Endothelial cell of umbilical vein (primary cell): Measurements from ENCODE around the gene SLC39A13. TPM values are rescaled to one million over a fixed set of nuclear protein-coding genes. Genes with fewer than 3 reads are reported as not detected.

ENCODE experiments used
- BruUV-seq: library from RNA; stranded (reverse); fragments of 400-500 nt; replicated peaks from 2 replicates; lab custom pipeline; 2021; lab: Mats Ljungman, UMichigan
- CTCF ChIA-PET: fragments of 300-600, 350-600 bp; sonication (Branson Sonifier 250); formaldehyde crosslinking; loops from one replicate; lab custom pipeline; 2021; ENCODE audit warnings: antibody characterized with exemption, inconsistent platforms; lab: Charles Lee
- POLR2A ChIA-PET: fragments of 300-600, 350-600 bp; sonication (Branson Sonifier 250); formaldehyde crosslinking; loops from one replicate; lab custom pipeline; 2021; ENCODE audit warnings: antibody characterized with exemption, inconsistent platforms; lab: Charles Lee
- DNase-seq: peaks from one replicate; pipeline ENCODE4 v3.0.0-alpha.2; 2011; ENCODE audit warnings: low read depth, low spot score
- FAIRE-seq: peaks from 2 replicates; lab custom pipeline; 2011; peaks lifted over from hg19 to GRCh38; lab: Jason Lieb, UNC
- H2AFZ ChIP-seq: 2 replicates; pipeline ENCODE4 v1.6.0; 2012; ENCODE audit warnings: low read depth, low read length, control low read depth, inconsistent platforms
- H3K27ac ChIP-seq: 2 replicates; pipeline ENCODE4 v1.5.1; 2011; ENCODE audit warnings: low read depth, mild to moderate bottlenecking, control low read depth, low read length, moderate library complexity; ENCODE audit not compliant: insufficient read depth
- H3K27me3 ChIP-seq, 2 experiments: 2 replicates each; pipeline versions ENCODE4 v1.6.0 to v1.6.1; 2011; ENCODE audit warnings: low read length in 2 of 2, mixed read lengths in 1 of 2; ENCODE audit not compliant: control insufficient read depth in 2 of 2, insufficient read depth in 2 of 2
- H3K36me3 ChIP-seq, 2 experiments: 2 replicates in 1 of 2; 3 replicates in 1 of 2; pipeline ENCODE4 v1.5.1; 2011; ENCODE audit warnings: low read length in 2 of 2, mild to moderate bottlenecking in 1 of 2, moderate library complexity in 1 of 2; ENCODE audit not compliant: control insufficient read depth in 2 of 2, insufficient read depth in 2 of 2; ENCODE audit errors: extremely low read depth in 1 of 2
- H3K4me1 ChIP-seq: 3 replicates; pipeline ENCODE4 v1.5.1; 2011; ENCODE audit warnings: mild to moderate bottlenecking, low read length; ENCODE audit not compliant: control insufficient read depth, insufficient read depth; ENCODE audit errors: extremely low read depth
- H3K4me2 ChIP-seq: 2 replicates; pipeline ENCODE4 v1.6.1; 2011; ENCODE audit warnings: low read length, control low read depth, mixed read lengths; ENCODE audit not compliant: insufficient read depth
- H3K4me3 ChIP-seq, 3 experiments: fragments of 200-600 bp in 1 of 3; sonication (generic), shearing (Covaris generic) in 1 of 3; replicated peaks in 1 of 3; 2 replicates each; pipeline ENCODE4 v1.5.1; 2011 to 2016; ENCODE audit warnings: control low read depth in 3 of 3, low read length in 3 of 3, mild to moderate bottlenecking in 2 of 3, inconsistent platforms in 1 of 3, low read depth in 1 of 3, moderate library complexity in 1 of 3; ENCODE audit not compliant: insufficient read depth in 1 of 3
- H3K79me2 ChIP-seq: 2 replicates; pipeline ENCODE4 v1.6.0; 2012; ENCODE audit warnings: low read length, inconsistent platforms; ENCODE audit not compliant: control insufficient read depth, insufficient read depth
- H3K9ac ChIP-seq: replicated peaks from 2 replicates; pipeline ENCODE3; 2011; ENCODE audit warnings: low read length, control low read depth; ENCODE audit not compliant: insufficient read depth; ENCODE audit errors: extremely low read depth
- H3K9me1 ChIP-seq: replicated peaks from 3 replicates; pipeline ENCODE4 v1.6.0; 2011; ENCODE audit warnings: mild to moderate bottlenecking, low read length; ENCODE audit not compliant: control insufficient read depth, insufficient read depth; ENCODE audit errors: extremely low read depth
- H3K9me3 ChIP-seq: replicated peaks from 2 replicates; pipeline ENCODE4 v1.5.1; 2012; ENCODE audit warnings: low read length, inconsistent platforms; ENCODE audit not compliant: control insufficient read depth, insufficient read depth
- H4K20me1 ChIP-seq: replicated peaks from 2 replicates; pipeline ENCODE3; 2011; ENCODE audit warnings: mild to moderate bottlenecking, low read length; ENCODE audit not compliant: control insufficient read depth, insufficient read depth; ENCODE audit errors: extremely low read depth
- EZH2 ChIP-seq: IDR thresholded peaks from 2 replicates; pipeline ENCODE4 v1.6.1; 2012; ENCODE audit warnings: borderline replicate concordance, low read depth, mild to moderate bottlenecking, moderate library complexity, low read length, inconsistent platforms; ENCODE audit not compliant: severe bottlenecking
- FOS ChIP-seq: IDR thresholded peaks from 2 replicates; pipeline ENCODE4 v1.6.1; 2011; ENCODE audit warnings: mild to moderate bottlenecking, low read length, moderate library complexity, borderline replicate concordance; ENCODE audit not compliant: insufficient read depth
- GATA2 ChIP-seq: IDR thresholded peaks from 2 replicates; pipeline ENCODE4 v1.7.0; 2011; ENCODE audit warnings: low read depth, mild to moderate bottlenecking, moderate library complexity, mixed read lengths, low read length; ENCODE audit not compliant: insufficient read length, insufficient read depth
- JUN ChIP-seq: IDR thresholded peaks from 2 replicates; pipeline ENCODE4 v1.6.1; 2011; ENCODE audit warnings: borderline replicate concordance, low read depth; ENCODE audit not compliant: insufficient read length, insufficient read depth
- MYC ChIP-seq: IDR thresholded peaks from one replicate; pipeline ENCODE4 v1.6.1; 2011; ENCODE audit warnings: mild to moderate bottlenecking, low read depth, low read length
- POLR2A ChIP-seq: IDR thresholded peaks from 2 replicates; pipeline ENCODE4 v1.6.1; 2012; ENCODE audit warnings: low read depth, mild to moderate bottlenecking, control low read depth, low read length
- POLR2AphosphoS5 ChIP-seq: IDR thresholded peaks from 2 replicates; pipeline ENCODE4 v1.6.1; 2012; ENCODE audit warnings: low read depth, mild to moderate bottlenecking, control low read depth, low read length, moderate library complexity; ENCODE audit not compliant: insufficient read depth
- dilution Hi-C: fragments of 300-500 bp; cut with MboI; formaldehyde crosslinking; loops from one replicate; pipeline ENCODE4 v1.15.0; 2019; ENCODE audit warnings: low sequenced_read_pairs; ENCODE audit not compliant: extremely low pct_ligation_motif_present
- intact Hi-C: fragments of 100-400 bp; cut with micrococcal nuclease; formaldehyde crosslinking; loops from one replicate; pipeline ENCODE4 v1.10.0; 2022
- polyA plus RNA-seq, 4 experiments: library from polyadenylated mRNA; depleted of rRNA in 3 of 4; stranded (reverse) in 3 of 4; unstranded in 1 of 4; fragments of >200 nt; gene quantifications; 2 replicates each; pipeline versions ENCODE4 v1.2.1 to v1.2.3, GENCODE V29; 2011 to 2012; ENCODE audit warnings: missing spikeins in 1 of 4
- total RNA-seq: library from RNA; stranded (reverse); gene quantifications from 2 replicates; pipeline ENCODE4 v1.2.3, GENCODE V29; 2021
- TF ChIP-seq, protein P1 (sequence below), 2 donors: IDR thresholded peaks; 1 replicate in 1 of 2; 2 replicates in 1 of 2; pipeline ENCODE4 v1.5.1; 2011; ENCODE audit warnings: low read length in 2 of 2, mild to moderate bottlenecking in 2 of 2, moderate library complexity in 2 of 2, control low read depth in 1 of 2, inconsistent platforms in 1 of 2, low read depth in 1 of 2; ENCODE audit not compliant: insufficient read depth in 1 of 2; ENCODE audit errors: extremely low read depth in 1 of 2
- TF ChIP-seq, protein P2 (sequence below): IDR thresholded peaks from 2 replicates; pipeline ENCODE4 v1.6.1; 2011; ENCODE audit not compliant: insufficient read depth, insufficient read length

SLC39A13 gene
- total and polyA plus RNA-seq, 2 donors (not counting 3 experiments of a cell fraction or from before 2014, with no cell fraction given): 91.9 to 94.3 TPM

DNA sequence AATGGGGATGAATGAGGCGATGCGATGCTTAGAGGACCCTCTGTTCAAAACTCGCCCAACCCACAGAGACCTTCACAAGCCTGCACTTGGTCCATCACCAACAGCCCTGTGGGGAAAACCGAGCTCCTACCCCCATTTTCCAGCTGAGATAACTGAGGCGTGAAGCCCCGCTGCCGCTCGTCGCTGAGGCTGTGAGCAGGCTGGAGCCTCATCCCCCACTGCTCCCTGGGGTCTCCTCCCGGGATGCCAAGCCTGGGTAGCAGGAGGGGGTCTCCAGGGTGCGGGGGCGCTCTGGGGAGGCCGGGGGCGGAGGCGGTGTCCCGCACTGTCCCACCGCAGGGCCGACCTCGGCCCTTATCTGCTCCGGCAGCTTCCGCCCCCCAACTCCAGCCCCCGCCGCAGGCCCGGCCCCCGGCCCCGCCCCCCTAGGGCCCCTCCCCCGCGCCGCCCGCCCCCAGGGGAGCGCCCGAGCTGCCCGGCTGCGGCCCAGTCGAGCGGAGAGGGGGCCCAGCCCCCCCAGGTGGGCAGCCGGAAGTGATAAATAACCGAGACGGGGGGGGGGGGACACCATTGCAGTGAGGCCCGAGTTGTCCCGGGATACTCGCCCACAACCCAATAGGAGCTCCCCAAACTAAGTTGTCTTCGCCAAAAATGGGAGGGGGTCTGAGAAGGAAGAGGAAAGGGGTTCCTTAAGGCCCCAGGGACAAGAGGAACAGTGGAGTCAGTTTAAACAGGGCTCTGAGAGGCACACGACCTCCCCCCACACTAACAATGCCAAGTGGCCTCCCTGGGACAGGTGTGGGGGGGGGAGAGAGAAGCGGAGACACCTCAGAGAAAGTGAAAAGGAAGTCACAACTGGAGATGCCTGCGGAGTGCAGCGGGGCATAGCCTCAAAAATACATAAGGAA is 8.3 kb upstream of the SLC39A13 start:
- H3K27ac ChIP-seq: no peak overlapping the region
- H2AFZ ChIP-seq: peak overlapping the region; percentile 89
- H4K20me1 ChIP-seq: no peaks in the 10 kb centered on the region
- ChIA-PET POLR2A (no interaction called here), CTCF (interaction anchor here (0.5 to 8.2 kb wide), 7 partner anchors 8 to 1103 kb away, joined by 3 to 74 read pairs (median 4); partner anchors contain the start of gene SLC39A13)
- H3K9me3 ChIP-seq: no peaks in the 10 kb centered on the region
- BruUV-seq: no TSS peak
- H3K4me1 ChIP-seq: peaks cover 17% of the 10 kb centered on the region
- H3K4me2 ChIP-seq: peak overlapping the region; percentile 83
- TF ChIP-seq POLR2A (peak; percentile 30), GATA2 (no peak), MYC (no peak), POLR2AphosphoS5 (peak; percentile 56)
- H3K9ac ChIP-seq: peak overlapping the region; percentile 69
- FAIRE-seq: no peak
- no peaks in the 10 kb centered on the region for H3K27me3 ChIP-seq
- H3K4me3 ChIP-seq: peak overlapping the region; percentile 30 to 60 (median 34)
- no peak for DNase-seq
- dilution Hi-C loops (no loop called here), intact Hi-C loops (no loop called here)
- H3K79me2 ChIP-seq: no peaks in the 10 kb centered on the region
- H3K36me3 ChIP-seq: no peaks in the 10 kb centered on the region
- no peaks in the 10 kb centered on the region for H3K9me1 ChIP-seq

DNA sequence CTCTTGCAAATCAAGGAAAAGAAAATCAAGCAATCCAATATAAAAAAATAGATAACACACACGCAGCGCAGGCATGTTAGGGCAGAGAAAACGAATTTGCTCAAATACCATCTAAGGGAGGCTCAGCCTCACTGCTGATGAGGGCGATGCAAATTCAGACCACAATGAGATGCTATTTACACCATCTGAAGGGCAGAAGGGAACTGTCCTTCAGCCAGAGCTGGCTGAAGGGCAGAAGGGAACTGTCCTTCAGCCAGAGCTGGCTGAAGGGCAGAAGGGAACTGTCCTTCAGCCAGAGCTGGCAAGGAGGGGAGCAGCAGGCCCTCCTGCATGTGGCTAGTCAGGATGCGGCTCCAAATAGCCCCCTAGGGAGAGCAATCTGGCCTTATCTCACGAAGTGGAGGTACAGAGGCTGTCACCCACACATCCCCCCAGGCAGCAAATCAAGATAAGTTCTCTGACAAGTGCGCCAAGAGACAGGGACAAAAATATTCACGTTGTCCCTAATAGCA is 7.6 kb upstream of the SLC39A13 start:
- no peak overlapping the region for H3K4me2 ChIP-seq
- H4K20me1 ChIP-seq: no peaks in the 10 kb centered on the region
- FAIRE-seq: peak; percentile 4
- TF ChIP-seq EZH2 (no peak), GATA2 (no peak), POLR2A (no peak), MYC (no peak), POLR2AphosphoS5 (no peak), JUN (no peak), FOS (no peak)
- TF ChIP-seq, protein P1, sequence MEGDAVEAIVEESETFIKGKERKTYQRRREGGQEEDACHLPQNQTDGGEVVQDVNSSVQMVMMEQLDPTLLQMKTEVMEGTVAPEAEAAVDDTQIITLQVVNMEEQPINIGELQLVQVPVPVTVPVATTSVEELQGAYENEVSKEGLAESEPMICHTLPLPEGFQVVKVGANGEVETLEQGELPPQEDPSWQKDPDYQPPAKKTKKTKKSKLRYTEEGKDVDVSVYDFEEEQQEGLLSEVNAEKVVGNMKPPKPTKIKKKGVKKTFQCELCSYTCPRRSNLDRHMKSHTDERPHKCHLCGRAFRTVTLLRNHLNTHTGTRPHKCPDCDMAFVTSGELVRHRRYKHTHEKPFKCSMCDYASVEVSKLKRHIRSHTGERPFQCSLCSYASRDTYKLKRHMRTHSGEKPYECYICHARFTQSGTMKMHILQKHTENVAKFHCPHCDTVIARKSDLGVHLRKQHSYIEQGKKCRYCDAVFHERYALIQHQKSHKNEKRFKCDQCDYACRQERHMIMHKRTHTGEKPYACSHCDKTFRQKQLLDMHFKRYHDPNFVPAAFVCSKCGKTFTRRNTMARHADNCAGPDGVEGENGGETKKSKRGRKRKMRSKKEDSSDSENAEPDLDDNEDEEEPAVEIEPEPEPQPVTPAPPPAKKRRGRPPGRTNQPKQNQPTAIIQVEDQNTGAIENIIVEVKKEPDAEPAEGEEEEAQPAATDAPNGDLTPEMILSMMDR (IDR thresholded peaks at IDR 0.05; ENCODE audit: extremely low read depth in 1 of 2, insufficient read depth in 1 of 2, low read depth in 1 of 2, low read length in 2 of 2): no peak
- TF ChIP-seq, protein P2, sequence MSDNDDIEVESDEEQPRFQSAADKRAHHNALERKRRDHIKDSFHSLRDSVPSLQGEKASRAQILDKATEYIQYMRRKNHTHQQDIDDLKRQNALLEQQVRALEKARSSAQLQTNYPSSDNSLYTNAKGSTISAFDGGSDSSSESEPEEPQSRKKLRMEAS: no peak
- POLR2A ChIA-PET: no interaction called here
- no peaks in the 10 kb centered on the region for H3K9me1 ChIP-seq
- H3K79me2 ChIP-seq: no peaks in the 10 kb centered on the region
- no peaks in the 10 kb centered on the region for H3K9me3 ChIP-seq
- H3K27me3 ChIP-seq: no peaks in the 10 kb centered on the region
- H3K4me1 ChIP-seq: peaks cover 10% of the 10 kb centered on the region
- dilution Hi-C loops (no loop called here), intact Hi-C loops (no loop called here)
- CTCF ChIA-PET: interaction anchor here (0.5 to 8.2 kb wide), 3 partner anchors 11 to 1104 kb away, joined by 3 to 74 read pairs (median 8); no protein-coding TSS in a partner anchor
- H2AFZ ChIP-seq: no peak overlapping the region
- DNase-seq: no peak
- H3K27ac ChIP-seq: no peak overlapping the region
- BruUV-seq: no TSS peak
- H3K4me3 ChIP-seq: no peak overlapping the region
- H3K36me3 ChIP-seq: no peaks in the 10 kb centered on the region
- peak overlapping the region; percentile 11 for H3K9ac ChIP-seq
